GM12878 (cell line): ENCODE data around the gene AHNAK2.

Experiments used
- NRF1 ChIP-seq: conservative IDR thresholded peaks from 2 replicates; pipeline ENCODE4 v1.6.1; 2011; ENCODE audit warnings: mild to moderate bottlenecking, low read depth, low read length, improper control_type of control experiment
- SIX5 ChIP-seq: IDR thresholded peaks from 2 replicates; pipeline ENCODE4 v1.6.1; 2011; ENCODE audit warnings: mild to moderate bottlenecking, low read depth, low read length, moderate library complexity; ENCODE audit not compliant: severe bottlenecking
- SP1 ChIP-seq: IDR thresholded peaks from one replicate; pipeline ENCODE4 v1.6.1; 2011; ENCODE audit warnings: low read depth, low read length
- TF ChIP-seq, protein P1 (sequence below), 3 experiments: IDR thresholded peaks in 2 of 3; conservative IDR thresholded peaks in 1 of 3; 2 replicates each; pipeline ENCODE4 v1.5.1; 2011; ENCODE audit warnings: low read depth in 3 of 3, low read length in 3 of 3, mild to moderate bottlenecking in 3 of 3, control low read depth in 2 of 3, moderate library complexity in 2 of 3, inconsistent platforms in 1 of 3, mixed read lengths in 1 of 3; ENCODE audit not compliant: control insufficient read depth in 2 of 3, insufficient read depth in 1 of 3; ENCODE audit errors: extremely low read depth in 1 of 3

DNA sequence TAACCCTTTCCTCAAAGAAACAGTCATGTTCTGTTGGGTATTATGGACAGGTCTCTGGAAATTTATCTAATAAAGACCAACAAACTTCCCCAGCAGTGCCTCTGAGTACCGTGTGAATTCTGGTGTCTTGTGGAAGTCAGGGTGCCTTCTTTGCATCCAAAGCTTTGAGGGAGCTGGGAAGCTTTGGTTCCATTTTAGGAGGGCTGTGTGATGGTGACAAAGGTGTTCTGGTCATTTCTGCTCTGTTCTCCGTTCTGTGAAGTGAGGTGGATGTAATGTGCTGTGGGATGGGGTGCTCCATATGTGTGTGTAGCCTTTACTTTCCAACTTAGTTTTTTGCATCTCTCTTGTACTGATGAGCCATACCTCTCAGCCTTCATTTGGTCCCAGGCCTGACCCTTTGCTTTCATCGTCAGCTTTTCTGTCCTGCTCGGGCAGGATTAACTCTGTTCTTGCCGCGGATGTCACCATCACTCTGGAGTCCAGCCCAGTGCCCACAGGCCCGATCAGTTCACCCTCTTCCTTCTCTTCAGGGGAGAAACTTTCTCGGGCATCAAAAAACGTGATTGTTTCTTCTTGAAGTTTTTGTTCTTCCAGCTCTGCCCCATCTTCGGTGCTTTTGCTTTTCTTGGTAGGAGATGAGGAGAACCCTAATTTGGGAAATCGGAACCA lies 40.3 kb downstream of the AHNAK2 start:
- TF ChIP-seq, protein P1, sequence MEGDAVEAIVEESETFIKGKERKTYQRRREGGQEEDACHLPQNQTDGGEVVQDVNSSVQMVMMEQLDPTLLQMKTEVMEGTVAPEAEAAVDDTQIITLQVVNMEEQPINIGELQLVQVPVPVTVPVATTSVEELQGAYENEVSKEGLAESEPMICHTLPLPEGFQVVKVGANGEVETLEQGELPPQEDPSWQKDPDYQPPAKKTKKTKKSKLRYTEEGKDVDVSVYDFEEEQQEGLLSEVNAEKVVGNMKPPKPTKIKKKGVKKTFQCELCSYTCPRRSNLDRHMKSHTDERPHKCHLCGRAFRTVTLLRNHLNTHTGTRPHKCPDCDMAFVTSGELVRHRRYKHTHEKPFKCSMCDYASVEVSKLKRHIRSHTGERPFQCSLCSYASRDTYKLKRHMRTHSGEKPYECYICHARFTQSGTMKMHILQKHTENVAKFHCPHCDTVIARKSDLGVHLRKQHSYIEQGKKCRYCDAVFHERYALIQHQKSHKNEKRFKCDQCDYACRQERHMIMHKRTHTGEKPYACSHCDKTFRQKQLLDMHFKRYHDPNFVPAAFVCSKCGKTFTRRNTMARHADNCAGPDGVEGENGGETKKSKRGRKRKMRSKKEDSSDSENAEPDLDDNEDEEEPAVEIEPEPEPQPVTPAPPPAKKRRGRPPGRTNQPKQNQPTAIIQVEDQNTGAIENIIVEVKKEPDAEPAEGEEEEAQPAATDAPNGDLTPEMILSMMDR (IDR thresholded peaks at IDR 0.05 in 2 of 3, conservative IDR thresholded peaks at IDR 0.05 in 1 of 3; ENCODE audit: control insufficient read depth in 2 of 3, extremely low read depth in 1 of 3, insufficient read depth in 1 of 3, low read depth in 3 of 3, low read length in 3 of 3): no peak
- TF ChIP-seq SIX5: no peak
- TF ChIP-seq SP1: no peak
- no peak for TF ChIP-seq NRF1
